ENCODE results near the gene OR7E24. TPM values are rescaled to one million over a fixed set of nuclear protein-coding genes. Genes with fewer than 3 reads are reported as not detected.

OR7E24 gene
- total RNA-seq, 1 donor from 2014 or later, result not detected

- no peaks in the 10 kb centered on the region for H3K27me3 Mint-ChIP-seq (ENCODE audit: low read depth)
- no peak overlapping the region for H3K4me3 Mint-ChIP-seq (ENCODE audit: unreplicated experiment)
These were observed 38.6 kb downstream of the OR7E24 start for GRCh38 chr19:9289231-9289884.

DNA sequence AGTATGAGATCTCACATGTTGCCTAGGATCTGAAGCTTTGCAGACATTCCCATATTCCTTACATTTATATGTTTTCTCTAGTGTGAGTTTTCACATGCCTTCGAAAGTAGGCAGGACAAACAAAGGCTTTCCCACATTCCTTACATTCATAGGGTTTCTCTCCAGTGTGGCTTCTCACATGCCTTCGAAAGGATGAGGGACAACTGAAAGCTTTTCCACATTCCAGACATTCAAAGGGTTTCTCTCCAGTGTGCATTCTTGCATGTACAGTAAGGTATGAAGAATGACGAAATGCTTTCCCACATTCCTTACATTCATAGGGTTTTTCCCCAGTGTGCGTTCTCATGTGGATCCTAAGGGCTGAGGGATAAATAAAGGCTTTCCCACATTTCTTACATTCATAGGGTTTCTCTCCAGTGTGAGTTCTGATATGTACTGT is 44.7 kb downstream of the OR7E24 start:
- TF ChIP-seq, protein P1, sequence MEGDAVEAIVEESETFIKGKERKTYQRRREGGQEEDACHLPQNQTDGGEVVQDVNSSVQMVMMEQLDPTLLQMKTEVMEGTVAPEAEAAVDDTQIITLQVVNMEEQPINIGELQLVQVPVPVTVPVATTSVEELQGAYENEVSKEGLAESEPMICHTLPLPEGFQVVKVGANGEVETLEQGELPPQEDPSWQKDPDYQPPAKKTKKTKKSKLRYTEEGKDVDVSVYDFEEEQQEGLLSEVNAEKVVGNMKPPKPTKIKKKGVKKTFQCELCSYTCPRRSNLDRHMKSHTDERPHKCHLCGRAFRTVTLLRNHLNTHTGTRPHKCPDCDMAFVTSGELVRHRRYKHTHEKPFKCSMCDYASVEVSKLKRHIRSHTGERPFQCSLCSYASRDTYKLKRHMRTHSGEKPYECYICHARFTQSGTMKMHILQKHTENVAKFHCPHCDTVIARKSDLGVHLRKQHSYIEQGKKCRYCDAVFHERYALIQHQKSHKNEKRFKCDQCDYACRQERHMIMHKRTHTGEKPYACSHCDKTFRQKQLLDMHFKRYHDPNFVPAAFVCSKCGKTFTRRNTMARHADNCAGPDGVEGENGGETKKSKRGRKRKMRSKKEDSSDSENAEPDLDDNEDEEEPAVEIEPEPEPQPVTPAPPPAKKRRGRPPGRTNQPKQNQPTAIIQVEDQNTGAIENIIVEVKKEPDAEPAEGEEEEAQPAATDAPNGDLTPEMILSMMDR (IDR thresholded peaks at IDR 0.05), result no peak
- DNase-seq (ENCODE audit: low spot score), result no peak
- no peak overlapping the region for H3K27ac Mint-ChIP-seq (ENCODE audit: unreplicated experiment)
- H3K4me1 Mint-ChIP-seq (ENCODE audit: low read depth), result no peaks in the 10 kb centered on the region
- H3K4me3 Mint-ChIP-seq (ENCODE audit: unreplicated experiment), result no peak overlapping the region
- H3K27me3 Mint-ChIP-seq (ENCODE audit: low read depth), result no peaks in the 10 kb centered on the region
- peaks cover 83% of the 10 kb centered on the region for H3K36me3 Mint-ChIP-seq (ENCODE audit: low read depth)
- peaks cover 68% of the 10 kb centered on the region for H3K9me3 Mint-ChIP-seq (ENCODE audit: low read depth)

More at GRCh38 chr19:9289231-9289884, 38.6 kb downstream of the OR7E24 start:
- H3K4me1 Mint-ChIP-seq (ENCODE audit: low read depth), result no peaks in the 10 kb centered on the region
- H3K9me3 Mint-ChIP-seq (ENCODE audit: low read depth), result peaks cover 58% of the 10 kb centered on the region
- H3K36me3 Mint-ChIP-seq (ENCODE audit: low read depth), result peaks cover 53% of the 10 kb centered on the region
- no peak overlapping the region for H3K27ac Mint-ChIP-seq (ENCODE audit: unreplicated experiment)
- DNase-seq (ENCODE audit: low spot score), result no peak
- TF ChIP-seq, protein P1 (IDR thresholded peaks at IDR 0.05), result no peak

GRCh38 chr19:9296336-9296735 is 45.6 kb downstream of the OR7E24 start:
- DNase-seq (ENCODE audit: low spot score), result no peak
- no peak overlapping the region for H3K4me3 Mint-ChIP-seq (ENCODE audit: unreplicated experiment)
- no peaks in the 10 kb centered on the region for H3K27me3 Mint-ChIP-seq (ENCODE audit: low read depth)
- H3K9me3 Mint-ChIP-seq (ENCODE audit: low read depth), result peaks cover 72% of the 10 kb centered on the region
- H3K36me3 Mint-ChIP-seq (ENCODE audit: low read depth), result peaks cover 86% of the 10 kb centered on the region
- H3K27ac Mint-ChIP-seq (ENCODE audit: unreplicated experiment), result no peak overlapping the region
- TF ChIP-seq, protein P1 (IDR thresholded peaks at IDR 0.05), result no peak
- no peaks in the 10 kb centered on the region for H3K4me1 Mint-ChIP-seq (ENCODE audit: low read depth)

Other genes starting within 250 kb of the OR7E24 start
- not detected in 3 replicates for gene MUC16, start 240.5 kb upstream of the OR7E24 start, total RNA-seq
- gene OR1M1, start 163.9 kb upstream of the OR7E24 start, total RNA-seq, result not detected in 3 replicates
- gene OR7G2, start 143.5 kb upstream of the OR7E24 start, total RNA-seq, result not detected in 3 replicates
- not detected in 3 replicates for gene OR7G1, start 135.2 kb upstream of the OR7E24 start, total RNA-seq
- gene OR7G3, start 124.0 kb upstream of the OR7E24 start, total RNA-seq, result not detected in 3 replicates
- 21.6 to 23.0 TPM (median 22.0 TPM) in 3 replicates for gene ZNF317, start 110.5 kb upstream of the OR7E24 start, total RNA-seq
- gene OR7D2, start 72.0 kb upstream of the OR7E24 start, total RNA-seq, result 0.33 to 0.70 TPM (median 0.60 TPM) in 3 replicates
- gene OR7D4, start 31.3 kb upstream of the OR7E24 start, total RNA-seq, result not detected in 3 replicates
- 6.9 to 12.2 TPM (median 10.5 TPM) in 3 replicates for gene ZNF699, start 58.9 kb downstream of the OR7E24 start, total RNA-seq
- 9.9 to 16.6 TPM (median 10.8 TPM) in 3 replicates for gene ZNF559, start 73.2 kb downstream of the OR7E24 start, total RNA-seq
- 3.7 to 8.5 TPM (median 4.4 TPM) in 3 replicates for gene ZNF177, start 112.1 kb downstream of the OR7E24 start, total RNA-seq
- 12.7 to 21.0 TPM (median 13.0 TPM) in 3 replicates for gene ZNF266, start 184.6 kb downstream of the OR7E24 start, total RNA-seq
- gene ZNF560, start 247.7 kb downstream of the OR7E24 start, total RNA-seq, result not detected in 3 replicates

All from chondrocyte (in vitro differentiated cells).